H9 (cell line): Measurements from ENCODE around the gene ATXN7. TPM values are rescaled to one million over a fixed set of nuclear protein-coding genes. Genes with fewer than 3 reads are reported as not detected.

Experiments
- DNase-seq: peaks from one replicate; pipeline ENCODE4 v3.0.0-alpha.2; 2017
- H2AFZ ChIP-seq: one replicate; pipeline ENCODE4 v1.6.1; 2013; ENCODE audit warnings: mild to moderate bottlenecking, low read length, control low read depth, moderate library complexity
- H2AK5ac ChIP-seq: 2 replicates; pipeline ENCODE4 v1.6.1; 2013; ENCODE audit warnings: low read length, control low read depth, mixed read lengths; ENCODE audit not compliant: insufficient read length
- H2BK120ac ChIP-seq: one replicate; pipeline ENCODE4 v1.6.1; 2013; ENCODE audit warnings: low read depth, mild to moderate bottlenecking, low read length, control low read depth, inconsistent platforms; ENCODE audit not compliant: poor library complexity, severe bottlenecking
- H2BK12ac ChIP-seq: 2 replicates; pipeline ENCODE4 v1.6.1; 2013; ENCODE audit warnings: low read length, control low read depth, mixed read lengths, low read depth; ENCODE audit not compliant: insufficient read length
- H2BK15ac ChIP-seq: 2 replicates; pipeline ENCODE4 v1.6.1; 2013; ENCODE audit warnings: low read depth, low read length, control low read depth
- H2BK20ac ChIP-seq: one replicate; pipeline ENCODE4 v1.6.1; 2013; ENCODE audit warnings: low read depth, mild to moderate bottlenecking, low read length, control low read depth, inconsistent platforms; ENCODE audit not compliant: poor library complexity, severe bottlenecking
- H2BK5ac ChIP-seq: 2 replicates; pipeline ENCODE4 v1.6.1; 2013; ENCODE audit warnings: low read length, control low read depth, mixed read lengths; ENCODE audit not compliant: insufficient read length
- H3K14ac ChIP-seq: 2 replicates; pipeline ENCODE4 v1.6.1; 2013; ENCODE audit warnings: low read length, control low read depth; ENCODE audit not compliant: insufficient read depth
- H3K18ac ChIP-seq: 2 replicates; pipeline ENCODE4 v1.6.1; 2013; ENCODE audit warnings: low read depth, mild to moderate bottlenecking, mixed read lengths, low read length, control low read depth; ENCODE audit not compliant: insufficient read length
- H3K23ac ChIP-seq: 2 replicates; pipeline ENCODE4 v1.6.1; 2013; ENCODE audit warnings: low read length, control low read depth, mixed read lengths, low read depth; ENCODE audit not compliant: insufficient read length
- H3K23me2 ChIP-seq: 2 replicates; pipeline ENCODE4 v1.6.1; 2013; ENCODE audit warnings: low read depth, mild to moderate bottlenecking, mixed read lengths, low read length, control low read depth; ENCODE audit not compliant: insufficient read length, poor library complexity, severe bottlenecking
- H3K27ac ChIP-seq: 2 replicates; pipeline ENCODE4 v1.5.1; 2013; ENCODE audit warnings: low read length, control low read depth, mixed read lengths, low read depth; ENCODE audit not compliant: insufficient read length
- H3K27me3 ChIP-seq: 2 replicates; pipeline ENCODE4 v1.6.1; 2013; ENCODE audit warnings: low read length, control low read depth, inconsistent platforms; ENCODE audit not compliant: insufficient read depth
- H3K4ac ChIP-seq: 2 replicates; pipeline ENCODE4 v1.6.1; 2013; ENCODE audit warnings: low read depth, mild to moderate bottlenecking, control low read depth, inconsistent platforms, low read length, moderate library complexity
- H3K4me1 ChIP-seq: 2 replicates; pipeline ENCODE4 v1.6.1; 2013; ENCODE audit warnings: low read length, control low read depth, inconsistent platforms; ENCODE audit not compliant: insufficient read depth
- H3K4me2 ChIP-seq: 2 replicates; pipeline ENCODE4 v1.6.1; 2013; ENCODE audit warnings: low read length, control low read depth, mixed read lengths; ENCODE audit not compliant: insufficient read length, insufficient read depth
- H3K56ac ChIP-seq: 2 replicates; pipeline ENCODE4 v1.6.1; 2013; ENCODE audit warnings: low read depth, mild to moderate bottlenecking, mixed read lengths, low read length, control low read depth; ENCODE audit not compliant: insufficient read length
- H3K79me1 ChIP-seq: 2 replicates; pipeline ENCODE4 v1.6.1; 2013; ENCODE audit warnings: low read depth, mild to moderate bottlenecking, moderate library complexity, low read length, control low read depth, inconsistent platforms; ENCODE audit not compliant: insufficient read depth, poor library complexity, severe bottlenecking
- H3K79me2 ChIP-seq: 2 replicates; pipeline ENCODE4 v1.6.1; 2013; ENCODE audit warnings: low read length, control low read depth, inconsistent platforms; ENCODE audit not compliant: insufficient read depth
- H3K9ac ChIP-seq: 2 replicates; pipeline ENCODE4 v1.6.1; 2013; ENCODE audit warnings: low read length, control low read depth, mixed read lengths; ENCODE audit not compliant: insufficient read length; ENCODE audit errors: extremely low read depth
- H3K9me3 ChIP-seq: one replicate; pipeline ENCODE4 v1.6.1; 2013; ENCODE audit warnings: low read depth, low read length, inconsistent platforms; ENCODE audit not compliant: control insufficient read depth
- H3T11ph ChIP-seq: one replicate; pipeline ENCODE4 v1.6.1; 2013; ENCODE audit warnings: mild to moderate bottlenecking, low read length, control low read depth, inconsistent platforms
- H4K20me1 ChIP-seq: one replicate; pipeline ENCODE4 v1.6.1; 2013; ENCODE audit not compliant: control insufficient read depth, insufficient read length, insufficient read depth
- H4K5ac ChIP-seq: 2 replicates; pipeline ENCODE4 v1.6.1; 2013; ENCODE audit warnings: low read depth, mild to moderate bottlenecking, mixed read lengths, low read length, control low read depth; ENCODE audit not compliant: insufficient read length
- H4K8ac ChIP-seq: replicated peaks from 2 replicates; pipeline ENCODE4 v1.6.1; 2013; ENCODE audit warnings: low read length, control low read depth, mixed read lengths, low read depth; ENCODE audit not compliant: insufficient read length
- H4K91ac ChIP-seq: 2 replicates; pipeline ENCODE4 v1.6.1; 2013; ENCODE audit warnings: low read depth, mild to moderate bottlenecking, moderate library complexity, mixed read lengths, low read length, control low read depth; ENCODE audit not compliant: insufficient read length
- H3K27ac Mint-ChIP-seq, 3 experiments: 2 replicates in 2 of 3; 3 replicates in 1 of 3; pipeline ENCODE4 v1.8.0; 2020 to 2021; ENCODE audit warnings: mixed read lengths in 3 of 3, mild to moderate bottlenecking in 1 of 3, moderate library complexity in 1 of 3
- H3K27me3 Mint-ChIP-seq: 2 replicates; pipeline ENCODE4 v1.8.0; 2021; ENCODE audit warnings: low read depth, mild to moderate bottlenecking, moderate library complexity, mixed read lengths
- H3K36me3 Mint-ChIP-seq, 3 experiments: 2 replicates in 2 of 3; 3 replicates in 1 of 3; pipeline ENCODE4 v1.8.0; 2020 to 2021; ENCODE audit warnings: low read depth in 3 of 3, mixed read lengths in 3 of 3; ENCODE audit not compliant: insufficient read depth in 1 of 3
- H3K4me1 Mint-ChIP-seq, 2 experiments: 2 replicates each; pipeline ENCODE4 v1.8.0; 2020; ENCODE audit warnings: mixed read lengths in 2 of 2
- H3K4me3 Mint-ChIP-seq, 2 experiments: 2 replicates in 1 of 2; 3 replicates in 1 of 2; pipeline ENCODE4 v1.8.0; 2020 to 2021; ENCODE audit warnings: mild to moderate bottlenecking in 2 of 2, mixed read lengths in 2 of 2, moderate library complexity in 1 of 2
- H3K9me3 Mint-ChIP-seq, 2 experiments: 2 replicates in 1 of 2; 3 replicates in 1 of 2; pipeline ENCODE4 v1.8.0; 2020; ENCODE audit warnings: mild to moderate bottlenecking in 2 of 2, mixed read lengths in 2 of 2, moderate library complexity in 1 of 2
- CTCF ChIP-seq: fragments of 200-600 bp; sonication (generic); conservative IDR thresholded peaks from 3 replicates; pipeline ENCODE4 v1.8.0; 2021; ENCODE audit warnings: antibody characterized with exemption, mild to moderate bottlenecking
- WGBS: extraction: QIAGEN DNeasy Blood & Tissue Kit; methylation state at CpG from one replicate; pipeline ENCODE4 v1.1.7; 2013; ENCODE audit warnings: missing lambda C conversion rate, low lambda C conversion rate, mixed read lengths; ENCODE audit not compliant: insufficient read length; ENCODE audit errors: extremely low coverage; 5-methylcytosine and 5-hydroxymethylcytosine counted together
- total RNA-seq: library from RNA; stranded (reverse); gene quantifications from 2 replicates; pipeline ENCODE4 v1.2.1, GENCODE V29; 2021

Gene ATXN7
- total RNA-seq, 1 experiment from 2014 or later = 21.5 TPM

GRCh38 chr3:64000453-64001055 lies 136.9 kb downstream of the ATXN7 start:
- no peak overlapping the region for H3K56ac ChIP-seq
- no peaks in the 10 kb centered on the region for H3K79me2 ChIP-seq
- no peaks in the 10 kb centered on the region for H3K27me3 Mint-ChIP-seq
- no peak overlapping the region for H2BK20ac ChIP-seq
- no peak overlapping the region for H3K4ac ChIP-seq
- no peak overlapping the region for H3K14ac ChIP-seq
- no peak for DNase-seq
- H3K23ac ChIP-seq = no peak overlapping the region
- H3K23me2 ChIP-seq = no peaks in the 10 kb centered on the region
- no peaks in the 10 kb centered on the region for H3K79me1 ChIP-seq
- no peak overlapping the region for H4K5ac ChIP-seq
- H3K4me3 Mint-ChIP-seq = peak overlapping the region in 1 of 2 experiments; percentile 55; a peak in 2 of 5 replicates
- no peak overlapping the region for H4K91ac ChIP-seq
- peak overlapping the region in 2 of 3 experiments; percentile 39 to 94; a peak in 2 of 7 replicates for H3K27ac Mint-ChIP-seq
- no peak overlapping the region for H2BK12ac ChIP-seq
- H4K20me1 ChIP-seq = no peaks in the 10 kb centered on the region
- peaks cover 20 to 29% of the 10 kb centered on the region in 2 experiments for H3K4me1 Mint-ChIP-seq
- H4K8ac ChIP-seq = no peak overlapping the region
- no peak overlapping the region for H3K9ac ChIP-seq
- no peaks in the 10 kb centered on the region for H3K9me3 Mint-ChIP-seq
- H3K27ac ChIP-seq = no peak overlapping the region
- H2AK5ac ChIP-seq = no peak overlapping the region
- no peak overlapping the region for H3K18ac ChIP-seq
- no peak overlapping the region for H2BK5ac ChIP-seq
- no peak for TF ChIP-seq CTCF
- H2BK120ac ChIP-seq = no peak overlapping the region
- no peak overlapping the region for H2BK15ac ChIP-seq
- H3K36me3 Mint-ChIP-seq = peaks cover 16 to 33% (median 17%) of the 10 kb centered on the region in 3 experiments; a peak in 6 of 7 replicates
- no peak overlapping the region for H3K4me2 ChIP-seq
- no peaks in the 10 kb centered on the region for H3K9me3 ChIP-seq
- H3K27me3 ChIP-seq = no peaks in the 10 kb centered on the region
- no CpG with 5 or more reads among the region's 9 CpGs for WGBS
- no peak overlapping the region for H2AFZ ChIP-seq
- no peak overlapping the region for H3T11ph ChIP-seq
- H3K4me1 ChIP-seq = no peaks in the 10 kb centered on the region; the same call in 1 of the 2 replicates
